HG03175 (cell line): Measurements from ENCODE around the gene NBEA.

ENCODE experiments used
- ATAC-seq: cut with Tn5 transposase; IDR thresholded peaks from one replicate; pipeline ENCODE4 v1.9.1; 2021; ENCODE audit warnings: mild to moderate bottlenecking, moderate library complexity; ENCODE audit not compliant: unreplicated experiment

Gene NBEA

GRCh38 chr13:35698911-35699576 lies 757.0 kb downstream of the NBEA start:
- no peak for ATAC-seq

GRCh38 chr13:35699825-35700510 lies 757.9 kb downstream of the NBEA start:
- no peak for ATAC-seq

GRCh38 chr13:35700671-35701070 lies 758.6 kb downstream of the NBEA start:
- ATAC-seq = no peak

GRCh38 chr13:35702316-35702715 lies 760.2 kb downstream of the NBEA start:
- no peak for ATAC-seq

GRCh38 chr13:35703061-35703460 lies 761.0 kb downstream of the NBEA start:
- ATAC-seq = no peak

- no peak for ATAC-seq
Observed at GRCh38 chr13:35704331-35704730, 762.3 kb downstream of the NBEA start.

- no peak for ATAC-seq
Observed at GRCh38 chr13:35706281-35706680, 764.2 kb downstream of the NBEA start.

GRCh38 chr13:35706721-35707120 lies 764.7 kb downstream of the NBEA start:
- ATAC-seq = no peak

- no peak for ATAC-seq
Observed at GRCh38 chr13:35711909-35712308, 769.8 kb downstream of the NBEA start.

GRCh38 chr13:35712907-35713761 lies 771.1 kb downstream of the NBEA start:
- no peak for ATAC-seq

- ATAC-seq = no peak
Observed at GRCh38 chr13:35714121-35714520, 772.1 kb downstream of the NBEA start.

GRCh38 chr13:35714588-35715377 lies 772.7 kb downstream of the NBEA start:
- no peak for ATAC-seq

GRCh38 chr13:35716186-35716585 lies 774.1 kb downstream of the NBEA start:
- no peak for ATAC-seq

GRCh38 chr13:35716729-35717128 lies 774.7 kb downstream of the NBEA start:
- ATAC-seq = no peak

GRCh38 chr13:35718084-35718483 lies 776.0 kb downstream of the NBEA start:
- no peak for ATAC-seq

- ATAC-seq = no peak
Observed at GRCh38 chr13:35720290-35720689, 778.2 kb downstream of the NBEA start.

GRCh38 chr13:35720690-35721554 lies 778.9 kb downstream of the NBEA start:
- ATAC-seq = no peak
